ENCODE results near the gene SOX6.

SOX6 gene

DNA sequence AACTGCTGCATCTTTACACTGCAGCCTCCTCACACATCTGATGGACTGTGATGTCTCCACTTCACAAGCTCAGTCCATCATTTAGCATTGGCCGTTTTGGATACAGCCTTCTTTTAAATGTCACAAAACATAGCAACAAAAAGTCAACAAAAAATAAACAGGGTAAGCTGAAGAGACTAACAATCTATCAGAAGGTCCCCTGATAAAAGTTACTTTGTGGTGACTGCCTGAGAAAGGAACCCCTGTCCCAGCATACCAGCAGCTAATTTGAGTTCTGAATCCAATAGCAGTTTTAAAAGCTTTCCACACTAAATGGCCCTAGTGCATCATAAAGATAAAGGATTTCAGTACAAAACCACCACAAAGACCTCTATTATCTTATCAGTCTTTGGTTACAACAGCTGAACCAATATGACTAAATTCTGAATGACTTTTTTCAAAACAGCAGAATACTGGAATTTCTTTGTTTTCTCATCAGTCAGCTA, 162.4 kb downstream of the SOX6 start:
- ChIA-PET POLR2A (ENCODE audit: low non-redundant PET) (no interaction called here), CTCF (no interaction called here)
- DNase-seq (ENCODE audit: low spot score): no peak
- no peak overlapping the region for H3K27ac ChIP-seq
- TF ChIP-seq, protein P1, sequence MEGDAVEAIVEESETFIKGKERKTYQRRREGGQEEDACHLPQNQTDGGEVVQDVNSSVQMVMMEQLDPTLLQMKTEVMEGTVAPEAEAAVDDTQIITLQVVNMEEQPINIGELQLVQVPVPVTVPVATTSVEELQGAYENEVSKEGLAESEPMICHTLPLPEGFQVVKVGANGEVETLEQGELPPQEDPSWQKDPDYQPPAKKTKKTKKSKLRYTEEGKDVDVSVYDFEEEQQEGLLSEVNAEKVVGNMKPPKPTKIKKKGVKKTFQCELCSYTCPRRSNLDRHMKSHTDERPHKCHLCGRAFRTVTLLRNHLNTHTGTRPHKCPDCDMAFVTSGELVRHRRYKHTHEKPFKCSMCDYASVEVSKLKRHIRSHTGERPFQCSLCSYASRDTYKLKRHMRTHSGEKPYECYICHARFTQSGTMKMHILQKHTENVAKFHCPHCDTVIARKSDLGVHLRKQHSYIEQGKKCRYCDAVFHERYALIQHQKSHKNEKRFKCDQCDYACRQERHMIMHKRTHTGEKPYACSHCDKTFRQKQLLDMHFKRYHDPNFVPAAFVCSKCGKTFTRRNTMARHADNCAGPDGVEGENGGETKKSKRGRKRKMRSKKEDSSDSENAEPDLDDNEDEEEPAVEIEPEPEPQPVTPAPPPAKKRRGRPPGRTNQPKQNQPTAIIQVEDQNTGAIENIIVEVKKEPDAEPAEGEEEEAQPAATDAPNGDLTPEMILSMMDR (conservative IDR thresholded peaks at IDR 0.05; ENCODE audit: low read depth): no peak

DNA sequence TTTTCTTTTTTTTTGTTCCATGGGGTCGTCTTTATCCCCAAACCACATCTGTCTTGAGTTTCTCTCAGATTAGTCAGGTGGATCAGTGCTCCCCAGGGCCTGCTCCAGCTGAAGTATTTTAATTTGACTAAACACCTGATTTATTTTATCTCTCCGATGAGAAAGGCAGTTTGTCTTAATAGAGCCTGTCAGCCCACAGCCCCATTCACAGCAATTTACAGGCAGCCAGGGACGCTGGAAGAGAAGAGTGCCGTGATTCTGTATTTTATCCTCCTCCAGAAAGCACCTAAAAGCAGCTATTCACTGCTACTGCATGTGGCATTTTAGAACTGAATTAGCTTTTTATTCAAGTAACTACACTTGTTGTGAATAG, 164.5 kb downstream of the SOX6 start:
- ChIA-PET POLR2A (ENCODE audit: low non-redundant PET) (no interaction called here), CTCF (interaction anchor here (0.5 to 1.2 kb wide), 4 partner anchors 33 to 709 kb away, joined by 3 to 5 read pairs (median 4); no protein-coding TSS in a partner anchor)
- TF ChIP-seq, protein P1 (conservative IDR thresholded peaks at IDR 0.05; ENCODE audit: low read depth): no peak
- H3K27ac ChIP-seq: no peak overlapping the region
- DNase-seq (ENCODE audit: low spot score): no peak

DNA sequence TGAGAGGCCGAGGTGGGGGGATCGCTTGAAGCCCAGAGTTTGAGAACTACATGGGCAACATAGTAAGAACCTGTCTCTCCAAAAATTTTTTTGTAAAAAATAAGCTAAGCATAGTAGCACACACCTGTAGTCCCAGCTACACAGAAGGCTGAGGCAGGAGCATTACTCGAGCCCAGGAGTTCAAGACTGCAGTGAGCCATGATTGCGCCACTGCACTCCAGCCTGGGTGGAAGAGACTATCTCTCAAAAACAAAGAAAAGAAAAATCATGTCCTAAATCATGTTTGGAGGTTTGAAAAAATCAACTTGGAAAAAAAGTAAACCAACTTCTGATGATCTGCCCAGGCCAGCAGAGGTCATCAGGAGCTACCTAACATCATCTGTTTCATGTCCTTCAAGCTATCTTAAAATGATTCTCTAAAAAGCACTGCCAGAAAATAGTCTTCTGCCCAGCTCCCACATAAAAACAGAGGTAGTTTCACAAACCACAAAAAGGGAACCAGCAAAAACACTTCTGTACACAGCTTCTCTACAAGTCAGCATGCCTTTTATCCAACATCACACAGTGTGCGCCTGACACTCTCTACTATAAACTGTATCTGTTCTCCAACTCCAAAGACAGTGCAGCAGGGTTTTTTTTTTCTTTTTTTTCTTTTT, 165.0 kb downstream of the SOX6 start:
- no peak overlapping the region for H3K27ac ChIP-seq
- CTCF ChIA-PET: interaction anchor here (0.6 to 1.2 kb wide), 4 partner anchors 372 to 710 kb away, joined by 3 to 5 read pairs (median 4); no protein-coding TSS in a partner anchor
- TF ChIP-seq, protein P1 (conservative IDR thresholded peaks at IDR 0.05; ENCODE audit: low read depth): no peak
- POLR2A ChIA-PET (ENCODE audit: low non-redundant PET): no interaction called here
- DNase-seq (ENCODE audit: low spot score): peak; percentile 3

DNA sequence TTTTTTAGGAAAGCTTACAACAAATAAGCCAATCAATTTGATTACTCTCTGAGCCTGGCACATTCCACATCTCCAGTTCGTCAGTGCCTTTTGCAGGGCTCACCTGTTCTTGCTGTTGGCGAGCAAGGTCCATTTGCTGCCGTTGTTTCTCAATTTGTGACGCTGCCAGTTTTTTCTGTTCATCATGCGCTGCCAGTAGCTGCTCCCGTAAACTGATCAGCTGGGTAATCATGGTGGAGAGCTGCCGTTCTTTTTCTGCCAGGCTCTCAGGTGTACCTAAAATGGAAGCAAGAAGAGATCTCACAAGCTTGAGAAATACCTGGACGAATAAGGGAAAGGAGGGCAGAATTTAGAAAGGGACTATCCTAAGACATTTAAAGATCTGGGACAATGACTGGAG, 169.7 kb downstream of the SOX6 start:
- TF ChIP-seq, protein P1 (conservative IDR thresholded peaks at IDR 0.05; ENCODE audit: low read depth): no peak
- no peak overlapping the region for H3K27ac ChIP-seq
- POLR2A ChIA-PET (ENCODE audit: low non-redundant PET): no interaction called here
- DNase-seq (ENCODE audit: low spot score): no peak
- CTCF ChIA-PET: no interaction called here

DNA sequence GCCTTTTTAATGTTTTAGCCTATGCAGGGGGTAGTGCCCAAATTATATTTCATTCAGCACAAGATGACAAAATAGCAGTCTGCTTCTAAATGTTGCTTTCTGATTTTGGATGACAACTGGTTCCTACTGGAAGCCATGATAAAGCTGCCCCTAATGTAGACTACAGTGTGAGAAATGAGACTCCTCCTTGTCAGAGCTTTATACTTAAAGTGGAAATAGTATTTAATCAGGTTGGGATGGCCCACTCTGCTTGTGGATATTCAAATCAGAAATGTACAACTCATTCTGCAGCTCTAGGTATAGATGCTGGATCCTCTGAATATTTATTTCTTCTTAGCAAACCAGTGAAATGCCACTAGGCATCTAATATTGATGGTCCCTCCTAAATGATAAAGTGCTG, 171.3 kb downstream of the SOX6 start:
- H3K27ac ChIP-seq: no peak overlapping the region
- ChIA-PET CTCF (interaction anchor here (0.5 kb wide), 1 partner anchor 10 kb away, joined by 3 read pairs; no protein-coding TSS in a partner anchor), POLR2A (ENCODE audit: low non-redundant PET) (no interaction called here)
- TF ChIP-seq, protein P1 (conservative IDR thresholded peaks at IDR 0.05; ENCODE audit: low read depth): no peak
- no peak for DNase-seq (ENCODE audit: low spot score)

DNA sequence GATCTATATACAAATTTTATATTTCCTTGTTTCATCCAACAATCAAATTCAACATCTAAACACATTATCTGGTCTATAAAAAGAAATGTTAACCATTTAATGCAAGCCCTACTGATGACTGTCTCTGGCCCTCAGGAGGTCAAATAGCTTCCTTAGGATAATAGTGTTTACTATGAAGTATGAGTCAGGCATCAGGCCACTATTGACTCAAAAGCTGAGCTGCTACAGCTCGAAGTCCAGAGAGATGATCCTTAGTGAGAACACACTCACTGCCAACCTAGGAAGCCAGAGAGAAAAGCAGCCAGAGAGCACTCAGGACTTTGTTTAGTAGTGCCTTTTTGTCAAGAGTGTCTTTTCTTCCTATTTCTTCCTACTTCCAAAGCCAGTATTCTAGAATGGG, 171.8 kb downstream of the SOX6 start:
- H3K27ac ChIP-seq: no peak overlapping the region
- CTCF ChIA-PET: interaction anchor here (0.5 kb wide), 1 partner anchor 10 kb away, joined by 3 read pairs; no protein-coding TSS in a partner anchor

More for the DNA sequence above, 171.8 kb downstream of the SOX6 start:
- peak; percentile 51 for DNase-seq (ENCODE audit: low spot score)
- TF ChIP-seq, protein P1 (conservative IDR thresholded peaks at IDR 0.05; ENCODE audit: low read depth): no peak
- POLR2A ChIA-PET (ENCODE audit: low non-redundant PET): no interaction called here
